Liver (tissue), 9 donors: ENCODE measurements around the gene CELSR1. TPM values are rescaled to one million over a fixed set of nuclear protein-coding genes. Genes with fewer than 3 reads are reported as not detected.

Source experiments
- DNase-seq: peaks from one replicate; pipeline ENCODE4 v3.0.0-alpha.2; 2017; ENCODE audit warnings: low spot score
- H3K27ac ChIP-seq, 2 donors: one replicate each; pipeline ENCODE4 v1.7.0; 2013; ENCODE audit warnings: inconsistent platforms in 2 of 2, low read length in 2 of 2, control low read depth in 1 of 2, low read depth in 1 of 2, mild to moderate bottlenecking in 1 of 2
- H3K27me3 ChIP-seq, 4 donors: one replicate each; pipeline versions ENCODE4 v1.6.1 to v1.7.0; 2013; ENCODE audit warnings: low read length in 3 of 4, inconsistent platforms in 1 of 4, mild to moderate bottlenecking in 1 of 4, moderate library complexity in 1 of 4; ENCODE audit not compliant: control insufficient read depth in 4 of 4, insufficient read depth in 4 of 4
- H3K36me3 ChIP-seq, 4 donors: one replicate each; pipeline versions ENCODE4 v1.6.1 to v1.7.0; 2013; ENCODE audit warnings: low read length in 3 of 4, mild to moderate bottlenecking in 3 of 4, low read depth in 1 of 4, moderate library complexity in 1 of 4; ENCODE audit not compliant: control insufficient read depth in 4 of 4, insufficient read depth in 3 of 4
- H3K4me1 ChIP-seq, 4 donors: one replicate each; pipeline versions ENCODE4 v1.6.1 to v1.7.0; 2013; ENCODE audit warnings: low read length in 3 of 4, mild to moderate bottlenecking in 3 of 4, moderate library complexity in 1 of 4; ENCODE audit not compliant: control insufficient read depth in 4 of 4, insufficient read depth in 4 of 4
- H3K4me3 ChIP-seq, 3 donors: one replicate each; pipeline versions ENCODE4 v1.6.1 to v1.7.0; 2013; ENCODE audit warnings: low read length in 3 of 3, control low read depth in 1 of 3, low read depth in 1 of 3, mild to moderate bottlenecking in 1 of 3
- H3K9ac ChIP-seq, 2 donors: one replicate each; pipeline ENCODE4 v1.7.0; 2013; ENCODE audit warnings: low read length in 2 of 2, mild to moderate bottlenecking in 2 of 2, moderate library complexity in 2 of 2, control low read depth in 1 of 2, low read depth in 1 of 2
- H3K9me3 ChIP-seq, 4 donors: one replicate each; pipeline versions ENCODE4 v1.6.1 to v1.7.0; 2013; ENCODE audit warnings: low read length in 3 of 4; ENCODE audit not compliant: control insufficient read depth in 4 of 4
- CTCF ChIP-seq: fragments of 150-350 bp; IDR thresholded peaks from 2 replicates; pipeline ENCODE4 v1.5.1; 2017; ENCODE audit warnings: improper control_type of control experiment, low read depth, low read length; ENCODE audit not compliant: missing input control
- EGR1 ChIP-seq, 2 donors: IDR thresholded peaks; 2 replicates each; pipeline ENCODE4 v1.6.1; 2016 to 2018; ENCODE audit warnings: antibody characterized with exemption in 2 of 2, low read depth in 2 of 2
- FOXA2 ChIP-seq: IDR thresholded peaks from 2 replicates; pipeline ENCODE4 v1.6.1; 2016; ENCODE audit warnings: antibody characterized with exemption
- GABPA ChIP-seq, 2 donors: IDR thresholded peaks in 1 of 2; conservative IDR thresholded peaks in 1 of 2; 2 replicates each; pipeline ENCODE4 v1.6.1; 2016; ENCODE audit warnings: antibody characterized with exemption in 2 of 2, mild to moderate bottlenecking in 1 of 2, moderate library complexity in 1 of 2
- NR2F2 ChIP-seq: IDR thresholded peaks from 2 replicates; pipeline ENCODE4 v1.6.1; 2016; ENCODE audit warnings: antibody characterized with exemption
- RAD21 ChIP-seq, 2 donors: IDR thresholded peaks; 2 replicates each; pipeline ENCODE4 v1.6.1; 2016; ENCODE audit warnings: antibody characterized with exemption in 2 of 2, mild to moderate bottlenecking in 2 of 2
- RXRA ChIP-seq, 2 donors: IDR thresholded peaks; 2 replicates each; pipeline ENCODE4 v1.6.1; 2017 to 2018; ENCODE audit warnings: antibody characterized with exemption in 2 of 2, mild to moderate bottlenecking in 1 of 2
- TAF1 ChIP-seq: conservative IDR thresholded peaks from 2 replicates; pipeline ENCODE4 v1.6.1; 2016; ENCODE audit warnings: antibody characterized with exemption, mild to moderate bottlenecking
- YY1 ChIP-seq: IDR thresholded peaks from 2 replicates; pipeline ENCODE4 v1.6.1; 2016; ENCODE audit warnings: antibody characterized with exemption, mild to moderate bottlenecking
- WGBS: extraction: QIAGEN DNeasy Blood & Tissue Kit; methylation state at CpG from one replicate; pipeline ENCODE4 v1.1.7; 2013; 5-methylcytosine and 5-hydroxymethylcytosine counted together
- polyA plus RNA-seq, 2 donors: library from polyadenylated mRNA; stranded (reverse) in 1 of 2; unstranded in 1 of 2; fragments of 200-250 nt in 1 of 2; fragments of >200 nt in 1 of 2; fragmentation: Nextera tagmentation in 1 of 2; extraction: Ambion mirVana in 1 of 2; gene quantifications; one replicate each; pipeline versions ENCODE4 v1.2.1 to v1.2.3, GENCODE V29; 2013 to 2015
- total RNA-seq, 2 donors: library from RNA; depleted of rRNA; stranded (reverse); fragments of >200 nt; gene quantifications; one replicate each; pipeline ENCODE4 v1.2.3, GENCODE V29; 2014
- donor health status: healthy.
- donor health status: healthy.
- donor health status: healthy.
- donor health status: healthy.
- donor health status: healthy.

CELSR1 gene
- total and polyA plus RNA-seq, 4 donors = 0.37 to 1.6 (median 1.3) TPM

- TF ChIP-seq CTCF (no peak), NR2F2 (no peak)
Measured at GRCh38 chr22:46455446-46455845, 82.0 kb downstream of the CELSR1 start (continued).

- WGBS = 95% methylated on average over 33 of the region's 33 CpGs
- Histone ChIP-seq H3K4me1 (peaks cover 0 to 13% (median 7%) of the 10 kb centered on the region in 4 donors), H3K36me3 (no peaks in the 10 kb centered on the region), H3K9ac (no peak overlapping the region), H3K9me3 (no peaks in the 10 kb centered on the region), H3K27ac (no peak overlapping the region), H3K27me3 (no peaks in the 10 kb centered on the region), H3K4me3 (no peak overlapping the region)
- no peak for DNase-seq
- TF ChIP-seq YY1 (no peak), FOXA2 (no peak), RXRA (IDR thresholded peaks at IDR 0.05) (no peak), EGR1 (IDR thresholded peaks at IDR 0.05; ENCODE audit: low read depth in 2 of 2) (no peak), CTCF (no peak), TAF1 (no peak)
Measured at GRCh38 chr22:46454504-46455269, 82.7 kb downstream of the CELSR1 start.

- DNase-seq = no peak
- Histone ChIP-seq H3K27ac (no peak overlapping the region), H3K36me3 (no peaks in the 10 kb centered on the region), H3K9me3 (no peaks in the 10 kb centered on the region), H3K27me3 (no peaks in the 10 kb centered on the region), H3K4me3 (no peak overlapping the region), H3K9ac (no peak overlapping the region), H3K4me1 (peaks cover 0 to 13% (median 7%) of the 10 kb centered on the region in 4 donors)
- TF ChIP-seq RAD21 (IDR thresholded peaks at IDR 0.05) = no peak
- TF ChIP-seq YY1 = no peak
- TF ChIP-seq GABPA (IDR thresholded peaks at IDR 0.05 in 1 of 2, conservative IDR thresholded peaks at IDR 0.05 in 1 of 2) = no peak
- WGBS = 77% methylated on average over 24 of the region's 24 CpGs
Measured at GRCh38 chr22:46453829-46454503, 83.5 kb downstream of the CELSR1 start.
